ENCODE results near the gene ETS1.

GRCh38 chr11:128491195-128491936 is 96.0 kb downstream of the ETS1 start:
- no peak for TF ChIP-seq CTCF (IDR thresholded peaks at IDR 0.05)
- TF ChIP-seq POLR2A (IDR thresholded peaks at IDR 0.05) = no peak

All from Peyer's patch (tissue), 4 donors.